Testis (tissue), 2 donors: Measurements from ENCODE around the gene AATK.

Source experiments
- CTCF ChIP-seq, 3 experiments: fragments of 450-650 bp in 2 of 3; fragments of 200-600 bp in 1 of 3; sonication (generic) in 1 of 3; IDR thresholded peaks; one replicate each; pipeline ENCODE4 v1.5.1; 2016 to 2019; ENCODE audit warnings: antibody characterized with exemption in 3 of 3, mild to moderate bottlenecking in 2 of 3, moderate library complexity in 1 of 3
- POLR2A ChIP-seq: fragments of 450-650 bp; IDR thresholded peaks from one replicate; pipeline ENCODE4 v1.6.1; 2017; ENCODE audit warnings: antibody characterized with exemption, mild to moderate bottlenecking, moderate library complexity

GRCh38 chr17:81166033-81166492 lies at the start of gene AATK:
- TF ChIP-seq CTCF (IDR thresholded peaks at IDR 0.05) = no peak
- TF ChIP-seq POLR2A = no peak
